ENCODE data around the gene ARMC9.

ARMC9 gene

DNA sequence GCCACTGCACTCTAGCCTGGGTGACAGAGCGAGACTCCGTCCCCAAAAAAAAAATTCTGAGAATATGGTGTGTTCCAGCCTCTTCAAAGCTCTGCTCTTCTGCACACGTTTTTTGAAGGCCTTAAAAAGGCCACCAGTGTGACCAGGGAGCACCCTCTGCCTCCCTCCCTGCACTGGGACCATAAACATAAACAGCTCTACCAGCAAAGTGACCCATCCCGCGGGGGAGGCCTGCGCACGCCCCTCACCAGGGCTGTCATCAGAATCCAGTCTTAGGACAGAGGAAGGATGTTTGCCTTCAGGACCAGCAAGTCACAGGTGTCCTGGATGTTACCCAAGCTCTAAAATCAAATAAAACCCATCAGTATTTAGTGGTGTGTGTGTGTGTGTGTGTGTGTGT lies 173.9 kb downstream of the ARMC9 start:
- Histone ChIP-seq H3K9me3 (ENCODE audit: control insufficient read depth, insufficient read depth, low read depth, low read length) (no peaks in the 10 kb centered on the region), H3K4me3 (ENCODE audit: low read depth, low read length) (no peak overlapping the region), H3K36me3 (ENCODE audit: control insufficient read depth in 2 of 2, insufficient read depth in 1 of 2, low read length in 2 of 2) (no peaks in the 10 kb centered on the region), H3K27ac (ENCODE audit: extremely low read depth, low read depth, low read length) (no peak overlapping the region), H3K4me1 (ENCODE audit: control insufficient read depth, insufficient read depth, low read length) (no peaks in the 10 kb centered on the region)
- no peak for TF ChIP-seq ZNF266 (tag by site-specific recombination; IDR thresholded peaks at IDR 0.05; ENCODE audit: low read depth)
- no peak for TF ChIP-seq ZNF350 (tag by site-specific recombination; IDR thresholded peaks at IDR 0.05)
- TF ChIP-seq, protein P1, sequence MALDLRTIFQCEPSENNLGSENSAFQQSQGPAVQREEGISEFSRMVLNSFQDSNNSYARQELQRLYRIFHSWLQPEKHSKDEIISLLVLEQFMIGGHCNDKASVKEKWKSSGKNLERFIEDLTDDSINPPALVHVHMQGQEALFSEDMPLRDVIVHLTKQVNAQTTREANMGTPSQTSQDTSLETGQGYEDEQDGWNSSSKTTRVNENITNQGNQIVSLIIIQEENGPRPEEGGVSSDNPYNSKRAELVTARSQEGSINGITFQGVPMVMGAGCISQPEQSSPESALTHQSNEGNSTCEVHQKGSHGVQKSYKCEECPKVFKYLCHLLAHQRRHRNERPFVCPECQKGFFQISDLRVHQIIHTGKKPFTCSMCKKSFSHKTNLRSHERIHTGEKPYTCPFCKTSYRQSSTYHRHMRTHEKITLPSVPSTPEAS (tag by site-specific recombination; IDR thresholded peaks at IDR 0.05): 0 out of 2 replicates have a peak, but pooled peaks have one; percentile 11
- POLR2A ChIA-PET: interaction anchor here (0.6 kb wide), 1 partner anchor 31 kb away, joined by 3 read pairs; no protein-coding TSS in a partner anchor
- CTCF ChIA-PET: interaction anchor here (0.9 kb wide), 1 partner anchor 9 kb away, joined by 3 read pairs; no protein-coding TSS in a partner anchor

DNA sequence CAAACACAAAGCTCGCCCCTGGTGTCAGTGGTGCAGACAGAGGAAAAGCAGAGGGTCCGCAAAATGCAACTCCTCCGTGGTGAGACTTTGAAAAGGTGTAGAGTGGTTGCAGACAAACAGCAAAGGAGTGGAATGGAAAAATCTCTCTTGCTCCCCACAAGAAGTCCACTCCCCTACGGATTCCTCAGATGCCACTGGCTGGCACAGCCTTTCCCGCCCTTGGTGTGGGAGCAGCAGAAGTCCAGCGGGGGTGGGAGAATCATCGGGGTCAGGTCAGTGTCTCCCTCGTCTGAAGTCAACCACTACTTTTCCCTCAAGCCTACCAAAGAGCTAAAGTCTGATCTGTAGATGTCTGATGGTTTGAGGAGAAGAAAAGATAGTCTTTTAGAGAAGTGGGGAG lies 174.8 kb downstream of the ARMC9 start:
- H3K4me1 ChIP-seq (ENCODE audit: control insufficient read depth, insufficient read depth, low read length): no peaks in the 10 kb centered on the region
- H3K9me3 ChIP-seq (ENCODE audit: control insufficient read depth, insufficient read depth, low read depth, low read length): no peaks in the 10 kb centered on the region
- no peak overlapping the region for H3K4me3 ChIP-seq (ENCODE audit: low read depth, low read length)
- H3K27ac ChIP-seq (ENCODE audit: extremely low read depth, low read depth, low read length): no peak overlapping the region
- TF ChIP-seq, protein P2, sequence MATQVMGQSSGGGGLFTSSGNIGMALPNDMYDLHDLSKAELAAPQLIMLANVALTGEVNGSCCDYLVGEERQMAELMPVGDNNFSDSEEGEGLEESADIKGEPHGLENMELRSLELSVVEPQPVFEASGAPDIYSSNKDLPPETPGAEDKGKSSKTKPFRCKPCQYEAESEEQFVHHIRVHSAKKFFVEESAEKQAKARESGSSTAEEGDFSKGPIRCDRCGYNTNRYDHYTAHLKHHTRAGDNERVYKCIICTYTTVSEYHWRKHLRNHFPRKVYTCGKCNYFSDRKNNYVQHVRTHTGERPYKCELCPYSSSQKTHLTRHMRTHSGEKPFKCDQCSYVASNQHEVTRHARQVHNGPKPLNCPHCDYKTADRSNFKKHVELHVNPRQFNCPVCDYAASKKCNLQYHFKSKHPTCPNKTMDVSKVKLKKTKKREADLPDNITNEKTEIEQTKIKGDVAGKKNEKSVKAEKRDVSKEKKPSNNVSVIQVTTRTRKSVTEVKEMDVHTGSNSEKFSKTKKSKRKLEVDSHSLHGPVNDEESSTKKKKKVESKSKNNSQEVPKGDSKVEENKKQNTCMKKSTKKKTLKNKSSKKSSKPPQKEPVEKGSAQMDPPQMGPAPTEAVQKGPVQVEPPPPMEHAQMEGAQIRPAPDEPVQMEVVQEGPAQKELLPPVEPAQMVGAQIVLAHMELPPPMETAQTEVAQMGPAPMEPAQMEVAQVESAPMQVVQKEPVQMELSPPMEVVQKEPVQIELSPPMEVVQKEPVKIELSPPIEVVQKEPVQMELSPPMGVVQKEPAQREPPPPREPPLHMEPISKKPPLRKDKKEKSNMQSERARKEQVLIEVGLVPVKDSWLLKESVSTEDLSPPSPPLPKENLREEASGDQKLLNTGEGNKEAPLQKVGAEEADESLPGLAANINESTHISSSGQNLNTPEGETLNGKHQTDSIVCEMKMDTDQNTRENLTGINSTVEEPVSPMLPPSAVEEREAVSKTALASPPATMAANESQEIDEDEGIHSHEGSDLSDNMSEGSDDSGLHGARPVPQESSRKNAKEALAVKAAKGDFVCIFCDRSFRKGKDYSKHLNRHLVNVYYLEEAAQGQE (tag by site-specific recombination; IDR thresholded peaks at IDR 0.05): no peak
- TF ChIP-seq, protein P3, sequence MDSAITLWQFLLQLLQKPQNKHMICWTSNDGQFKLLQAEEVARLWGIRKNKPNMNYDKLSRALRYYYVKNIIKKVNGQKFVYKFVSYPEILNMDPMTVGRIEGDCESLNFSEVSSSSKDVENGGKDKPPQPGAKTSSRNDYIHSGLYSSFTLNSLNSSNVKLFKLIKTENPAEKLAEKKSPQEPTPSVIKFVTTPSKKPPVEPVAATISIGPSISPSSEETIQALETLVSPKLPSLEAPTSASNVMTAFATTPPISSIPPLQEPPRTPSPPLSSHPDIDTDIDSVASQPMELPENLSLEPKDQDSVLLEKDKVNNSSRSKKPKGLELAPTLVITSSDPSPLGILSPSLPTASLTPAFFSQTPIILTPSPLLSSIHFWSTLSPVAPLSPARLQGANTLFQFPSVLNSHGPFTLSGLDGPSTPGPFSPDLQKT (IDR thresholded peaks at IDR 0.05; ENCODE audit: borderline replicate concordance, low read depth, low read length): no peak
- TF ChIP-seq OSR2 (tag by site-specific recombination; IDR thresholded peaks at IDR 0.05) (no peak), ZSCAN23 (tag by site-specific recombination; IDR thresholded peaks at IDR 0.05) (no peak), ZNF23 (tag by site-specific recombination; IDR thresholded peaks at IDR 0.05; ENCODE audit: borderline replicate concordance) (no peak), ZNF549 (tag by site-specific recombination; IDR thresholded peaks at IDR 0.05) (no peak), SP3 (tag by site-specific recombination; IDR thresholded peaks at IDR 0.05) (no peak), ZNF510 (tag by site-specific recombination; IDR thresholded peaks at IDR 0.05; ENCODE audit: insufficient replicate concordance) (no peak), ZNF184 (tag by site-specific recombination; IDR thresholded peaks at IDR 0.05) (no peak), YY2 (tag by site-specific recombination; IDR thresholded peaks at IDR 0.05) (no peak), TRIM28 (IDR thresholded peaks at IDR 0.05; ENCODE audit: borderline replicate concordance, low read length) (no peak), ZNF658 (tag by site-specific recombination; IDR thresholded peaks at IDR 0.05) (no peak)
- TF ChIP-seq, protein P4, sequence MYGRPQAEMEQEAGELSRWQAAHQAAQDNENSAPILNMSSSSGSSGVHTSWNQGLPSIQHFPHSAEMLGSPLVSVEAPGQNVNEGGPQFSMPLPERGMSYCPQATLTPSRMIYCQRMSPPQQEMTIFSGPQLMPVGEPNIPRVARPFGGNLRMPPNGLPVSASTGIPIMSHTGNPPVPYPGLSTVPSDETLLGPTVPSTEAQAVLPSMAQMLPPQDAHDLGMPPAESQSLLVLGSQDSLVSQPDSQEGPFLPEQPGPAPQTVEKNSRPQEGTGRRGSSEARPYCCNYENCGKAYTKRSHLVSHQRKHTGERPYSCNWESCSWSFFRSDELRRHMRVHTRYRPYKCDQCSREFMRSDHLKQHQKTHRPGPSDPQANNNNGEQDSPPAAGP (tag by site-specific recombination; IDR thresholded peaks at IDR 0.05): no peak
- TF ChIP-seq, protein P5, sequence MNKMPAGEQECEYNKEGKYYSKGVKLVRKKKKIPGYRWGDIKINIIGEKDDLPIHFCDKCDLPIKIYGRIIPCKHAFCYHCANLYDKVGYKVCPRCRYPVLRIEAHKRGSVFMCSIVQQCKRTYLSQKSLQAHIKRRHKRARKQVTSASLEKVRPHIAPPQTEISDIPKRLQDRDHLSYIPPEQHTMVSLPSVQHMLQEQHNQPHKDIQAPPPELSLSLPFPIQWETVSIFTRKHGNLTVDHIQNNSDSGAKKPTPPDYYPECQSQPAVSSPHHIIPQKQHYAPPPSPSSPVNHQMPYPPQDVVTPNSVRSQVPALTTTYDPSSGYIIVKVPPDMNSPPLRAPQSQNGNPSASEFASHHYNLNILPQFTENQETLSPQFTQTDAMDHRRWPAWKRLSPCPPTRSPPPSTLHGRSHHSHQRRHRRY (tag by site-specific recombination; IDR thresholded peaks at IDR 0.05): no peak
- TF ChIP-seq, protein P6, sequence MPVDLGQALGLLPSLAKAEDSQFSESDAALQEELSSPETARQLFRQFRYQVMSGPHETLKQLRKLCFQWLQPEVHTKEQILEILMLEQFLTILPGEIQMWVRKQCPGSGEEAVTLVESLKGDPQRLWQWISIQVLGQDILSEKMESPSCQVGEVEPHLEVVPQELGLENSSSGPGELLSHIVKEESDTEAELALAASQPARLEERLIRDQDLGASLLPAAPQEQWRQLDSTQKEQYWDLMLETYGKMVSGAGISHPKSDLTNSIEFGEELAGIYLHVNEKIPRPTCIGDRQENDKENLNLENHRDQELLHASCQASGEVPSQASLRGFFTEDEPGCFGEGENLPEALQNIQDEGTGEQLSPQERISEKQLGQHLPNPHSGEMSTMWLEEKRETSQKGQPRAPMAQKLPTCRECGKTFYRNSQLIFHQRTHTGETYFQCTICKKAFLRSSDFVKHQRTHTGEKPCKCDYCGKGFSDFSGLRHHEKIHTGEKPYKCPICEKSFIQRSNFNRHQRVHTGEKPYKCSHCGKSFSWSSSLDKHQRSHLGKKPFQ (tag by site-specific recombination; IDR thresholded peaks at IDR 0.05): no peak
- TF ChIP-seq, protein P7, sequence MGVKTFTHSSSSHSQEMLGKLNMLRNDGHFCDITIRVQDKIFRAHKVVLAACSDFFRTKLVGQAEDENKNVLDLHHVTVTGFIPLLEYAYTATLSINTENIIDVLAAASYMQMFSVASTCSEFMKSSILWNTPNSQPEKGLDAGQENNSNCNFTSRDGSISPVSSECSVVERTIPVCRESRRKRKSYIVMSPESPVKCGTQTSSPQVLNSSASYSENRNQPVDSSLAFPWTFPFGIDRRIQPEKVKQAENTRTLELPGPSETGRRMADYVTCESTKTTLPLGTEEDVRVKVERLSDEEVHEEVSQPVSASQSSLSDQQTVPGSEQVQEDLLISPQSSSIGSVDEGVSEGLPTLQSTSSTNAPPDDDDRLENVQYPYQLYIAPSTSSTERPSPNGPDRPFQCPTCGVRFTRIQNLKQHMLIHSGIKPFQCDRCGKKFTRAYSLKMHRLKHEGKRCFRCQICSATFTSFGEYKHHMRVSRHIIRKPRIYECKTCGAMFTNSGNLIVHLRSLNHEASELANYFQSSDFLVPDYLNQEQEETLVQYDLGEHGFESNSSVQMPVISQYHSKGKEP (tag by site-specific recombination; IDR thresholded peaks at IDR 0.05): no peak
- ChIA-PET CTCF (interaction anchor here (0.8 to 0.9 kb wide), 2 partner anchors 10 to 40 kb away, joined by 3 read pairs; no protein-coding TSS in a partner anchor), POLR2A (no interaction called here)
- H3K36me3 ChIP-seq (ENCODE audit: control insufficient read depth in 2 of 2, insufficient read depth in 1 of 2, low read length in 2 of 2): no peaks in the 10 kb centered on the region
